CD14-positive monocyte (primary cell): Measurements from ENCODE around the gene SH2B2. TPM values are rescaled to one million over a fixed set of nuclear protein-coding genes. Genes with fewer than 3 reads are reported as not detected.

ENCODE experiments used
- DNase-seq, 3 donors: peaks; one replicate each; pipeline ENCODE4 v3.0.0-alpha.2; 2011 to 2022
- H2AFZ ChIP-seq: 2 replicates; pipeline ENCODE4 v1.6.0; 2012; ENCODE audit warnings: mild to moderate bottlenecking, low read depth, low read length, inconsistent platforms; ENCODE audit not compliant: insufficient read depth, poor library complexity, severe bottlenecking
- H3K27ac ChIP-seq, 2 donors: 1 replicate in 1 of 2; 2 replicates in 1 of 2; pipeline ENCODE4 v1.5.1; 2012 to 2013; ENCODE audit warnings: low read length in 2 of 2, control low read depth in 1 of 2, inconsistent platforms in 1 of 2, low read depth in 1 of 2, mild to moderate bottlenecking in 1 of 2
- H3K27me3 ChIP-seq, 2 donors: one replicate each; pipeline versions ENCODE4 v1.6.0 to v1.6.1; 2011 to 2013; ENCODE audit warnings: low read length in 2 of 2; ENCODE audit not compliant: control insufficient read depth in 2 of 2, insufficient read depth in 2 of 2
- H3K36me3 ChIP-seq, 2 donors: replicated peaks in 1 of 2; 1 replicate in 1 of 2; 2 replicates in 1 of 2; pipeline versions ENCODE4 v1.5.1 to v1.6.1; 2012 to 2013; ENCODE audit warnings: low read length in 2 of 2, control low read depth in 1 of 2, inconsistent platforms in 1 of 2, mild to moderate bottlenecking in 1 of 2; ENCODE audit not compliant: insufficient read depth in 2 of 2, control insufficient read depth in 1 of 2
- H3K4me1 ChIP-seq, 2 donors: 1 replicate in 1 of 2; 2 replicates in 1 of 2; pipeline versions ENCODE4 v1.5.1 to v1.6.1; 2012 to 2013; ENCODE audit warnings: low read length in 2 of 2, control low read depth in 1 of 2, inconsistent platforms in 1 of 2, mild to moderate bottlenecking in 1 of 2, moderate library complexity in 1 of 2; ENCODE audit not compliant: insufficient read depth in 2 of 2, control insufficient read depth in 1 of 2
- H3K4me2 ChIP-seq: replicated peaks from 2 replicates; pipeline ENCODE3; 2012; ENCODE audit warnings: low read length, moderate library complexity, mild to moderate bottlenecking; ENCODE audit not compliant: poor library complexity, severe bottlenecking; ENCODE audit errors: extremely low read depth
- H3K4me3 ChIP-seq, 3 experiments: fragments of 200-600 bp in 1 of 3; sonication (generic) in 1 of 3; replicated peaks in 1 of 3; 1 replicate in 2 of 3; 2 replicates in 1 of 3; pipeline ENCODE4 v1.5.1; 2011 to 2013; ENCODE audit warnings: low read length in 3 of 3, mild to moderate bottlenecking in 3 of 3, control low read depth in 2 of 3, low read depth in 2 of 3, inconsistent platforms in 1 of 3, moderate library complexity in 1 of 3
- H3K79me2 ChIP-seq: 2 replicates; pipeline ENCODE4 v1.6.0; 2012; ENCODE audit warnings: mild to moderate bottlenecking, control low read depth, inconsistent platforms, low read length, moderate library complexity; ENCODE audit not compliant: insufficient read depth
- H3K9ac ChIP-seq: 2 replicates; pipeline ENCODE4 v1.6.0; 2017; ENCODE audit warnings: low read length, mild to moderate bottlenecking; ENCODE audit not compliant: insufficient read depth, poor library complexity, severe bottlenecking
- H3K9me3 ChIP-seq, 2 donors: replicated peaks in 1 of 2; 1 replicate in 1 of 2; 2 replicates in 1 of 2; pipeline versions ENCODE4 v1.5.1 to v1.6.1; 2012 to 2013; ENCODE audit warnings: low read length in 2 of 2, control low read depth in 1 of 2; ENCODE audit not compliant: control insufficient read depth in 1 of 2, insufficient read depth in 1 of 2
- H4K20me1 ChIP-seq: 2 replicates; pipeline ENCODE4 v1.6.0; 2012; ENCODE audit warnings: mild to moderate bottlenecking, low read length, control low read depth, moderate library complexity; ENCODE audit not compliant: insufficient read depth
- H3K27ac Mint-ChIP-seq, 7 donors: one replicate each; pipeline ENCODE4 v1.8.0; 2020; ENCODE audit warnings: mild to moderate bottlenecking in 7 of 7, mixed read lengths in 7 of 7, moderate library complexity in 6 of 7, inconsistent platforms in 2 of 7
- H3K27me3 Mint-ChIP-seq, 3 donors: one replicate each; pipeline ENCODE4 v1.8.0; 2021 to 2022; ENCODE audit warnings: low read depth in 3 of 3, mild to moderate bottlenecking in 3 of 3, mixed read lengths in 3 of 3, moderate library complexity in 3 of 3, inconsistent platforms in 1 of 3
- H3K36me3 Mint-ChIP-seq, 2 donors: one replicate each; pipeline ENCODE4 v1.8.0; 2020; ENCODE audit warnings: mixed read lengths in 2 of 2, inconsistent platforms in 1 of 2, mild to moderate bottlenecking in 1 of 2
- H3K4me1 Mint-ChIP-seq: one replicate; pipeline ENCODE4 v1.8.0; 2020; ENCODE audit warnings: mild to moderate bottlenecking, mixed read lengths
- H3K4me3 Mint-ChIP-seq, 2 donors: one replicate each; pipeline ENCODE4 v1.8.0; 2020; ENCODE audit warnings: mild to moderate bottlenecking in 2 of 2, mixed read lengths in 2 of 2, moderate library complexity in 1 of 2
- H3K9me3 Mint-ChIP-seq, 7 donors: one replicate each; pipeline ENCODE4 v1.8.0; 2020 to 2022; ENCODE audit warnings: mixed read lengths in 7 of 7, mild to moderate bottlenecking in 6 of 7, moderate library complexity in 6 of 7, inconsistent platforms in 2 of 7
- CTCF ChIP-seq: fragments of 200-600 bp; IDR thresholded peaks from one replicate; pipeline ENCODE4 v1.8.0; 2022; ENCODE audit warnings: antibody characterized with exemption, mild to moderate bottlenecking
- WGBS: methylation state at CpG from one replicate; pipeline ENCODE4 v1.1.5; 2013; ENCODE audit warnings: missing lambda C conversion rate; ENCODE audit not compliant: insufficient coverage; 5-methylcytosine and 5-hydroxymethylcytosine counted together
- intact Hi-C, 2 donors: fragments of 100-400 bp; cut with micrococcal nuclease; formaldehyde crosslinking; loops; one replicate each; pipeline versions ENCODE4 v1.15.0 to v1.15.1; 2023
- polyA plus RNA-seq, 3 donors: library from polyadenylated mRNA; depleted of rRNA in 1 of 3; unstranded in 2 of 3; stranded (reverse) in 1 of 3; fragments of 300-500 nt in 2 of 3; fragments of >200 nt in 1 of 3; fragmentation: Illumina TruSeq in 2 of 3; gene quantifications; 1 replicate in 2 of 3; 2 replicates in 1 of 3; pipeline ENCODE4 v1.2.3, GENCODE V29; 2012 to 2021

Gene SH2B2
- polyA plus RNA-seq, 3 donors: 3.8 to 26.3 (median 4.7) TPM

GRCh38 chr7:102296179-102296438, 9.4 kb downstream of the SH2B2 start:
- no peak overlapping the region for H3K27ac Mint-ChIP-seq
- peaks cover 94% of the 10 kb centered on the region for H4K20me1 ChIP-seq

GRCh38 chr7:102296514-102296913, 9.8 kb downstream of the SH2B2 start:
- Histone ChIP-seq H2AFZ (no peak overlapping the region), H3K9ac (no peak overlapping the region), H3K27me3 (no peaks in the 10 kb centered on the region), H3K4me3 (no peak overlapping the region), H4K20me1 (peaks cover 94% of the 10 kb centered on the region), H3K9me3 (no peaks in the 10 kb centered on the region), H3K4me2 (no peak overlapping the region), H3K4me1 (peaks cover 9 to 11% of the 10 kb centered on the region in 2 donors), H3K79me2 (peaks cover 4% of the 10 kb centered on the region), H3K27ac (no peak overlapping the region), H3K36me3 (peaks cover 3 to 13% of the 10 kb centered on the region in 2 donors)
- intact Hi-C loops: no loop called here
- 96% methylated on average over 7 of the region's 7 CpGs for WGBS
- Mint-ChIP-seq H3K27me3 (peaks cover 0 to 1% (median 0%) of the 10 kb centered on the region in 3 donors), H3K36me3 (peaks cover 17 to 23% of the 10 kb centered on the region in 2 donors), H3K27ac (no peak overlapping the region), H3K4me3 (no peak overlapping the region), H3K9me3 (peaks cover 0 to 1% (median 0%) of the 10 kb centered on the region in 7 donors), H3K4me1 (peaks cover 22% of the 10 kb centered on the region)
- DNase-seq: no peak
- no peak for TF ChIP-seq CTCF

More at GRCh38 chr7:102296179-102296438, 9.4 kb downstream of the SH2B2 start:
- Mint-ChIP-seq H3K4me1 (peaks cover 23% of the 10 kb centered on the region), H3K36me3 (peaks cover 20 to 21% of the 10 kb centered on the region in 2 donors), H3K4me3 (no peak overlapping the region), H3K9me3 (peaks cover 0 to 1% (median 0%) of the 10 kb centered on the region in 7 donors), H3K27me3 (peaks cover 0 to 1% (median 0%) of the 10 kb centered on the region in 3 donors)
- Histone ChIP-seq H3K9me3 (no peaks in the 10 kb centered on the region), H3K9ac (no peak overlapping the region), H3K4me3 (no peak overlapping the region), H3K27ac (no peak overlapping the region), H3K36me3 (peaks cover 0 to 9% of the 10 kb centered on the region in 2 donors), H3K4me1 (peaks cover 9 to 11% of the 10 kb centered on the region in 2 donors), H3K4me2 (no peak overlapping the region), H3K27me3 (no peaks in the 10 kb centered on the region), H2AFZ (no peak overlapping the region), H3K79me2 (peaks cover 4% of the 10 kb centered on the region)
- 91% methylated on average over 6 of the region's 6 CpGs for WGBS
- TF ChIP-seq CTCF: no peak
- intact Hi-C loops: no loop called here
- no peak for DNase-seq
